NB4 (cell line): ENCODE results near the gene PBOV1.

Source experiments
- DNase-seq: peaks from one replicate; pipeline ENCODE4 v3.0.0; 2010; ENCODE audit warnings: low read depth
- H3K4me3 ChIP-seq: one replicate; pipeline ENCODE4 v1.5.1; 2011; ENCODE audit warnings: mild to moderate bottlenecking, low read depth, low read length, moderate library complexity
- CTCF ChIP-seq: IDR thresholded peaks from one replicate; pipeline ENCODE4 v1.5.1; 2012; ENCODE audit warnings: low read depth, low read length
- MAX ChIP-seq: IDR thresholded peaks from 2 replicates; pipeline ENCODE4 v1.6.1; 2011; ENCODE audit warnings: low read depth, low read length
- MYC ChIP-seq: IDR thresholded peaks from 2 replicates; pipeline ENCODE4 v1.6.1; 2011; ENCODE audit warnings: low read depth, low read length
- POLR2A ChIP-seq: IDR thresholded peaks from 2 replicates; pipeline ENCODE4 v1.6.1; 2011; ENCODE audit warnings: mild to moderate bottlenecking; ENCODE audit not compliant: insufficient read length; ENCODE audit errors: extremely low read depth

PBOV1 gene

GRCh38 chr6:138175596-138175995, 42.7 kb downstream of the PBOV1 start:
- no peak overlapping the region for H3K4me3 ChIP-seq
- DNase-seq, result no peak
- no peak for TF ChIP-seq MYC
- no peak for TF ChIP-seq MAX
- TF ChIP-seq CTCF, result no peak
- no peak for TF ChIP-seq POLR2A
